Esophagus muscularis mucosa (tissue), 3 donors: ENCODE measurements around the gene PYDC1.
"Not testable (repeated sequence)": the region's sequence is repeated elsewhere in the genome, so short reads cannot be mapped to it uniquely, and the experiment has no call there.

Experiments used
- CTCF ChIP-seq, 3 experiments: fragments of 200-600 bp in 2 of 3; fragments of 450-650 bp in 1 of 3; sonication (generic) in 2 of 3; IDR thresholded peaks; one replicate each; pipeline ENCODE4 v1.5.1; 2017 to 2019; ENCODE audit warnings: antibody characterized with exemption in 3 of 3, mild to moderate bottlenecking in 2 of 3, moderate library complexity in 1 of 3
- POLR2A ChIP-seq: fragments of 450-650 bp; IDR thresholded peaks from one replicate; pipeline ENCODE4 v1.6.1; 2017; ENCODE audit warnings: antibody characterized with exemption, moderate library complexity, mild to moderate bottlenecking, low read depth

- not testable (repeated sequence) for TF ChIP-seq CTCF (IDR thresholded peaks at IDR 0.05); POLR2A
These were observed 21.1 kb downstream of the PYDC1 start for GRCh38 chr16:31195861-31196260.
